ENCODE results near the gene ZNG1F.
"Not testable (repeated sequence)": the region's sequence is repeated elsewhere in the genome, so short reads cannot be mapped to it uniquely, and the experiment has no call there.

ZNG1F gene

DNA sequence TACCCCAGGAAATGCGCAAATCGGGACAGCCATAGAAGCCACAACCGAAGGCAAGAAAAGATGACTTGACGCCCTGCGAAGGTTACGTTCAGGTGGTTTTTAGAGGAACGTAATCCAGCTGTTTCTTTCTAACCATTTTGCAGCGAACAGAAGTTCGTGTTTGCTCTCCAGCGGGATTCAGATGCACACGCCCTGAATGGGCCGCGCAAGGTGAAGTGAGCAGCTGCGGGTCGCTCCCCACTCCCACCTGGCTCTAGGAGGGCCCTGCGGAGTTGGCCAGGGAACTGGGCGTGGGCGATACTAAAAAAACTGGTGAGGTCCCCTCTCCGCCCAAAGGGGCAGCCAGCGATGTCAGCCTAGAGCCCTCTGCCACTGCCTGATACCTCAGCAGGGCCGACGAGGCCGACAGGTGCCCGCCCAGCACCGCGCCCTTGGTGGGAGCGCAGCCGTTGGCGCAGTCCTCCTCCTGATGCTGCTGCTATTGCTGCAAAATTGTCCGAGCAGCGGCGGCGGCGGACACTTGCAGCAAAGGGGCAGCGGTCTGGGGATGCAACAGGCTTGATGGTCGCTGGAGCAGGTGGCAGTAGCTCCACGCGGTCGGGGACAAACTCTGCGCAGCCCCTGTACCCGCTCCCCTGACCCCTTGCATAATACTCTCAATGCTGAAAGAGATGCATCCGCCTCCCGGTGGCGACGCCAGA is 62.2 kb downstream of the ZNG1F start:
- H3K36me3 Mint-ChIP-seq; H3K9me3 Mint-ChIP-seq; H3K27ac Mint-ChIP-seq; H3K4me1 Mint-ChIP-seq; H3K27me3 Mint-ChIP-seq; H3K4me3 Mint-ChIP-seq; DNase-seq; ATAC-seq (replicated peaks): not testable (repeated sequence)

DNA sequence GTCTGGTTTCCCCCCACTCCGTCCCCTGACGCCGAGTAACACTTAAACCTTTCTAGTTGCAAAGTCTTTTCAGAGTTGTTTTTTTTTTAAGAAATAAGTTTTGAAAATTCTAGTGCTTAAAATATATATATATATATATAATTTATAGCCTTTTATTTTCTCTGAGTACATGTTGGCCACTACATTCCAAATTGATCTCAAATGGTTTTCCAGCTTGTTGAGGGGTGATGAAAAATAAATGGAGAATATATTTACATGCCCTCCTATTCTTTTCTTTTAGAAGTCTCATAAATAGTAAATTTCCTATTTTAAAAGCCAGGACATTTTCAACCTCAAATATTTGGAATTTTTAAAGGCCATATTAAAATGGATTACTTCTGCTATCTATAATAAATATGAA is 63.2 kb downstream of the ZNG1F start:
- H3K36me3 Mint-ChIP-seq; H3K27me3 Mint-ChIP-seq; DNase-seq; ATAC-seq (replicated peaks); H3K27ac Mint-ChIP-seq; H3K4me3 Mint-ChIP-seq; H3K4me1 Mint-ChIP-seq; H3K9me3 Mint-ChIP-seq: not testable (repeated sequence)

DNA sequence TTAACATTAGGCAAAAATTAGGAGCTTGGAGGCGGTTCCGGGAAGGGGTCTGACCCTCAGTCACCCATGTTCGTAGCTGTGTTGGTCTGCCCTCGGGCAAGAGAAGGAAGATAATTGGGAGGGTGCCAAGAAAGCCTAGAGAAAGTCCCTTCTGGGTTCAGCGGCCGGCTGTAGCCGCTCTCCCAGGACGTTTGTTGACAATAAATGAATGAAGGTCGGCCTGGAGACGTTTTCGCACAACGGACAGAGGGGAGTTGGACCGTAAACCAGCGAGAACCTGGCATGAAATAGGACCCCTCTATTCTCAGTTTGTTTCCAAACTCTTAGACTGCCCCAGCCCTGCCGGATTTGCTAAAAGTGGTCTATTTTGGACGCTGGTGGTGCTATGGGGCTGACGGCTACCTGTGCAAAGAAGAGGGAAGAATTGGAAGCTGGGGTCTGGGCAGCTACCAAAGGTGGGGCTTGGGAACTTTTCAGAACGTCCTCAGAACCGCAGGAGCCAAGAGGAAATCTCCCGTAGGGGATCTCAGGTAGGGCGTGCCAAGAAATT is 63.9 kb downstream of the ZNG1F start:
- H3K36me3 Mint-ChIP-seq; ATAC-seq (replicated peaks); H3K9me3 Mint-ChIP-seq; H3K4me1 Mint-ChIP-seq; DNase-seq; H3K4me3 Mint-ChIP-seq; H3K27ac Mint-ChIP-seq; H3K27me3 Mint-ChIP-seq: not testable (repeated sequence)

DNA sequence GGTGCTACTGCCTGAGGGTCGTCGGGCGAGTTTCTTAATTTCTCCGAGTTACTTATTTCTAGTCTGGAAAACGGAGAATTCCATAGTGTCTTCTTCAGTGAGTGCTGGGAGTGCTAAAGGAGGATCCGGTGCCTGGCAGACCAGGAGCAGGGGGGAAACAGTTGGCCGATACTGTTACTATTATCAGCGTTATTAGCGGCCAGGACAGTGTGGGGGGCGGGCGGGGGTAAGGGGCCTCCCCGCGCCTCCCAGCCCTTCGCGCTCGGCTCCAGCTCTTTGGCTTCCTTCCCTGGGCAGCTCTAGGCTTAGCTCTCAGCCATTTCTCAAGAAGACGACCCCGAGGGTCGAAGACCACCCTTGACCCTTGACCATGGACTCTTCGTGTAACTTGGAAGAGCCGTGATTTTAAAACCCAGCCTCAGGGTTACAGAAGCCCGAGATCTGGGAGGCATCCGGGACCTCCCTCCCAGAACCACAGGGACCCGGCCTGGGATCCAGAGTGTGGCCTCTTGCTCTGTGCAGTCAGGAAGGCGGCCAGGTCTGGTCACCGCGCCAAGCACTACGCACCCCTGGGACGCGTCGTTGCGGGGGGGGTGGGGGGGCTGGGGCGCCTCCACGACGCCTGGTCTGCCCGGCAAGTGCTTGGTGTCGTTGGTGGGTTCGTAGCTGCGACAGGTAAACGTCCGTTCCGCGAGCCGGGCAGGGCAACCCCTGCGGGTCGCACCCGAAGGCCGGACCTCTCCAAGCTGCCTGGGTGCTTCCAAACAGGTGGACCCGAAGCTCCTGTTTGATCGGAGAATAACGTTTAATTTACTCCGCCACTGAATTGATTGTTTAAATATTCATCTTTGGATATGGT is 64.6 kb downstream of the ZNG1F start:
- H3K27ac Mint-ChIP-seq, H3K9me3 Mint-ChIP-seq: not testable (repeated sequence)

DNA sequence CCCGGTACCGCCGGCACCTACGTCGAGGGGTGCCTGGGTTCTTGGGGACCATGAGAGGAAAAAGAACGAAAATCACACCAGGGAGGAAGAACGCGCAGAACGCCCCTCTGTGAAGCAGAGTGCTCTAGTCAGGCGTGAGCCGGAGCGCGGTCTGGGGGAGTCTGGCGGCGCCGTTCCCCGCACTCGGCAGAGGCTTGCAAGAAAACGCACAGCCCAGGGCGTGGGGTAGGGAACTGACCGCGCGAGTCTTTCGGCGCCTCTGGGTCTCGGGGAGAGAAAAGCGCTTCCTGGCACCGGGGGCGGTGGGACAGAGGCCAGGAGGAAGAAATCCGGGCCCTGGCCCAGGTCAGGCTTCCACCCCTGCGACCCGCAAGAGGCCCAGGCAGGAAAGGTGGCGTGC is 65.3 kb downstream of the ZNG1F start:
- DNase-seq; H3K4me1 Mint-ChIP-seq; H3K9me3 Mint-ChIP-seq; H3K27ac Mint-ChIP-seq; H3K4me3 Mint-ChIP-seq; H3K36me3 Mint-ChIP-seq; ATAC-seq (replicated peaks); H3K27me3 Mint-ChIP-seq: not testable (repeated sequence)

More for the DNA sequence above, 64.6 kb downstream of the ZNG1F start:
- DNase-seq; H3K4me3 Mint-ChIP-seq; H3K4me1 Mint-ChIP-seq; H3K36me3 Mint-ChIP-seq; ATAC-seq (replicated peaks); H3K27me3 Mint-ChIP-seq: not testable (repeated sequence)

DNA sequence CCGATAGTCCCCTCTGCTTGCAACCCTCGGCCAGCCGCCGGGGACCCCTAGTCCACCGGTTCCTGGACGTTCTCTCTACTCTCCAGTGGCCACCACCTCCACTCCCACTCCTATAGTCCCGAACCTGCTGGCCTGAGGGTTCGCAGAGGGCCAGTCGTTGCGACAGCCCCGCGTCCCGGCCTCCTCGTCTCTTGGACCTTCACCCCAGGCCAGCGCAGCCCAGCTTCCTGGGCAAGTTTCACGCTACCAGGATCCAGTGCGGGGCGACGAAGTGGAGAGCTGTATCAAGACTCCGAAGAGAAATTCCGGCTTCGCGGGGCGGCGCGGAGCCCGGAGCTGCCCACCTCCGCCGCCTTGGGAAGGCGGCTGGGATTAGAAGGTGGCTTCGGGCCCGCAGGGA is 65.7 kb downstream of the ZNG1F start:
- H3K9me3 Mint-ChIP-seq; H3K4me1 Mint-ChIP-seq; H3K36me3 Mint-ChIP-seq; ATAC-seq (replicated peaks); DNase-seq; H3K27ac Mint-ChIP-seq; H3K4me3 Mint-ChIP-seq; H3K27me3 Mint-ChIP-seq: not testable (repeated sequence)

DNA sequence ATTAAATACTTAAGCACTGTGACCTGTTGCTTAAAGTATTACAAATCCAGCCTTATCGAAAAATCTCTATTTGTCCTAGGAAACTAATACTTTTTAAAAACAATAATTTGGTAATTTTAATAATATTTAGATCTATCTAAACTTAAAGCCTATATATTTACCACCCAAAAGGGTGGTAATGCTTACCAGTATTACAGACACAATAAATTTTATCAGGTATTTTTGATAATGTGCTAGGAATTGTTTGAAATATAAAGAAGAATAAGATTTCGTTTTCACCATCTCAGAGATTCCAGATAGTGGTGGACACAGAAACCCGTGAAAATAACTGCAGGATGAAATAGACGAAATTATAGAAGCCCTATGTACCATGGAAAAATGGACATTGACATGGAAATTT is 68.4 kb downstream of the ZNG1F start:
- H3K36me3 Mint-ChIP-seq; H3K4me1 Mint-ChIP-seq; H3K27me3 Mint-ChIP-seq; H3K4me3 Mint-ChIP-seq; ATAC-seq (replicated peaks); DNase-seq; H3K27ac Mint-ChIP-seq; H3K9me3 Mint-ChIP-seq: not testable (repeated sequence)

DNA sequence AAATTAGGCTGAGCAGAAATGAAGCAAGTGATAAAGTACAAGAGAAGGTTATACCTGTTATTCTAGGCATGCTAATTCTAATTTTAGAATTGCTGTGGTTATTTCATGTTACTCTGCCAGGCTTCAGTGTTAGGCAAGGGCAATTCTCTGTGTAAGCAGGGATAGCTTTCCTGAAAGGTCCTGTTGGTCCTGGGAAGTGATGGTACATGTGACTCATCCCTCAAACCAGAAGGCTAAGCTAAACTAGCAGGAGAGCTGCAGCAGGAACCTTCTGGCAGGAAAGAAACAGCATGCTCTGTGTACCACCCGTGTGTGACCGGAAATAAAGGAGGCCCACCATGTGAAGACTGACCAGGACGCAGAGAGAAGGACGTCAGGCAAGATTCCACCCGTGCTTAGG is 69.4 kb downstream of the ZNG1F start:
- H3K9me3 Mint-ChIP-seq; DNase-seq; H3K4me3 Mint-ChIP-seq; H3K27ac Mint-ChIP-seq; ATAC-seq (replicated peaks); H3K27me3 Mint-ChIP-seq; H3K4me1 Mint-ChIP-seq; H3K36me3 Mint-ChIP-seq: not testable (repeated sequence)

DNA sequence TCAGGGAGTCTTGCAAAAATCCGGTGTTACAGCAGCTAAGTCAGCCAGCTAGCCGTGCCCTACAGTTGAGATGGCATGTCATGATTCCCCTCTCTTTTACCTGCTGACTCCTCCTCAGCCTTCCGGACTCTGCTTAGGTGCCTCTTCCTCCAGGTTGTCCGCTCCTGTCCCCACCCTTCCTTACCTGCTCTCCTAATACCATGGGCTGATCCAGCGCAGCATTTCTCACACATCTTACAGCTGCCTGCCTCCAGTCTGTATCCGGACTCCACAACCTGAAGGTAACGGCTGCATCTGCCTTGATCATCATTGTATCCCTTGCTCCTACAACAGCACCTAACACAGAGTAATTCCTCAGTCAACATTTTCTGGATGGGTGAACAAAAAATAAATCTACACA is 69.8 kb downstream of the ZNG1F start:
- ATAC-seq (replicated peaks); H3K27ac Mint-ChIP-seq; H3K9me3 Mint-ChIP-seq; DNase-seq; H3K36me3 Mint-ChIP-seq; H3K4me1 Mint-ChIP-seq; H3K4me3 Mint-ChIP-seq; H3K27me3 Mint-ChIP-seq: not testable (repeated sequence)

DNA sequence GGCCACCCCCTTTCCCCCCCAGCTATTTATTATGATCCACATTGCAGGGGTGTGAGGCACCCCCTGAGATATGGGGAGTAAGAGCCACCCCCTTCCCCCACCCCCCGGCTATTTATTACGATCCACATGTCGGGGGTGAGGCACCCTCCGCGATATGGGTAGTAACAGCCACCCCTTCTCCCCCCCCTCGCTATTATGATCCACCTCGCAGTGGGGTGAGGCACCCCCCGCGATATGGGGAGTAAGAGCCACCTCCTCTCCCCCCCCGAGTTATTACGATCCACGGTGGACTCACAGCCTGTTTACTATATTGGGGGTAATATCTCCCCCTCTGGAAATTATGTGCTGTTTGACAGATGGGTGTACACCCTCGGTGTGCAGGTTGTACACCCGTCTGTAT is 75.8 kb downstream of the ZNG1F start:
- H3K4me1 Mint-ChIP-seq, H3K9me3 Mint-ChIP-seq, H3K36me3 Mint-ChIP-seq, H3K27ac Mint-ChIP-seq, H3K4me3 Mint-ChIP-seq, DNase-seq, H3K27me3 Mint-ChIP-seq: not testable (repeated sequence)
- peak in 1 of 2 donors; percentile 7 for ATAC-seq (replicated peaks)

DNA sequence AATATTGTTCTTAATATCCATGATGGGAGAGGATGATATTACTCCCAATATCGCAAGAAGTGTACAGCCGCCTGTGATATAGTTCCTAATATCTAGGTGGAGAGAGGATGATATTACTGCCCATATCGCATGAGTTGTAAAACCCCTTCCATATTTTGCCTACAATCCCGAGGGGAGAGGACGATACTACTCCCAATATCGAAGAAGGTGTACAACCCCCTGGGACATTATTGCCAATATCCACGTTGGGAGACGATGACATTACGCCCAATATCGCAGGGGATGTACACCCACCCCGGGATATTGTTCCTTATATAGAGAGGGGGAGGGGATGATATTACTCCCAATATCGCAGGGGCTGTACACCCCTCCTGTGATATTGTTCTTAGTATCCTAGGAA is 77.7 kb downstream of the ZNG1F start:
- H3K27ac Mint-ChIP-seq; ATAC-seq (replicated peaks); H3K4me3 Mint-ChIP-seq; H3K36me3 Mint-ChIP-seq; H3K9me3 Mint-ChIP-seq; DNase-seq; H3K4me1 Mint-ChIP-seq: not testable (repeated sequence)
- H3K27me3 Mint-ChIP-seq: peaks cover 4 to 12% of the 10 kb centered on the region in 2 donors

DNA sequence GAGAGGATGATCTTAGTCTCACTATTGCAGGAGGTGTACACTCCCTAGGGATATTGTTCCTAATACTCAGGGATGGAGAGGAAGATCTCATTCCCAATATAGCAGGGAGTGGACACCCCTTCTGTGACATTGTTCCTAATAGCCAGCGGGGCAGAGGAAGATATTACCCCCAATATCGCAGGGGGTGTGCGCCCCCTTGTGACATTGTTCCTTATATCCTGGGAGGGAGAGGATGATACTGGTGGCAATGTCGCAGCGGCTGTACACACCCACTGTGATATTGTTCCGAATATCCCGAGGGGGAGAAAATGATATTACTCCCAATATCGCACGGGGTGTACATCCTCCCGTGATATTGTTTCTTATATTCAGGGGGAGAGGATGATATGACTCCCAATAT is 78.2 kb downstream of the ZNG1F start:
- ATAC-seq (replicated peaks); H3K9me3 Mint-ChIP-seq; H3K4me3 Mint-ChIP-seq; H3K36me3 Mint-ChIP-seq; H3K27ac Mint-ChIP-seq; DNase-seq; H3K4me1 Mint-ChIP-seq: not testable (repeated sequence)
- peaks cover 4 to 12% of the 10 kb centered on the region in 2 donors for H3K27me3 Mint-ChIP-seq

DNA sequence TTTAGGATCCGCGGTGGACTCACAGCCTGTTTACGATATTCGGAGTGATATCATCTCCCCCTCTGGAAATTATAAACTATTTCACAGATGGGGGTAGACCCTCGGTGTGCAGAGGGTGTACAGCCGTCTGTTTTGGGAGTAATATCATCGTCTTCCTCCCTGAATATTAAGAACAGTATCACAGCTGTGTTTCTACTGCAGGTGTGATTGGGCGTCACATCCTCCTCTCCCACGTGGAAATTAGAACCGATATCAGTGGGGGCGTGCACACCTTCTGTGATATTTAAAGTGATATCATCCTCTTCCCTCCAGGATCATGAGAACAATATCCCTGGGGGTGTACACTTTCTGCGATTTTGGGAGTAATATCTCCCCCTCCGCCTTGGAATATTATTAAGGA is 79.9 kb downstream of the ZNG1F start:
- not testable (repeated sequence) for DNase-seq, H3K36me3 Mint-ChIP-seq, H3K4me1 Mint-ChIP-seq, H3K27ac Mint-ChIP-seq, H3K4me3 Mint-ChIP-seq, H3K9me3 Mint-ChIP-seq
- ATAC-seq (replicated peaks): peak; percentile 39 to 51
- peaks cover 4 to 12% of the 10 kb centered on the region in 2 donors for H3K27me3 Mint-ChIP-seq

DNA sequence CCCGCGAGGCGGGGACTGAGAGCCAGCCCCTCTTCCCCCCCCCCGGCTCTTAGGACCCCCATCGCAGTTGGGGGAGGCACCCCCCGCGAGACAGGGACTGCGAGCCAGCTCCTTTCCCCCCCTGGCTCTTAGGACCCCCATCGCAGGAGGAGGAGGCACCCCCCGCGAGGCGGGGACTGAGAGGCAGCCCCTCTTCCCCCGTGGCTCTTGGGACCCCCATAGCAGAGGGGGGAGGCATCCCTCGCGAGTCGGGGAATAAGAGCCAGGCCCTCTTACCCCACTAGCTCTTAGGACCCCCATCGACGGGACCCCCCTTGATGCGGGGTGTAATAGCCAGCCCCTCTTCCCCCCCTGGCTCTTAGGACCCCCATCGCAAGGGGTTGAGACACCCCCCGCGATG is 80.3 kb downstream of the ZNG1F start:
- not testable (repeated sequence) for H3K36me3 Mint-ChIP-seq; H3K27ac Mint-ChIP-seq; ATAC-seq (replicated peaks); DNase-seq; H3K27me3 Mint-ChIP-seq; H3K4me1 Mint-ChIP-seq; H3K4me3 Mint-ChIP-seq; H3K9me3 Mint-ChIP-seq

All from stimulated activated naive B cell treated with anti-CD40 and anti-IgM and Interleukin-4, amounts not matched to agents 10 μg/mL and 1 μg/mL and 100 μg/mL, for 72 hours (primary cell).